ENCODE measurements around the gene SSBP3. TPM values are rescaled to one million over a fixed set of nuclear protein-coding genes. Genes with fewer than 3 reads are reported as not detected.

SSBP3 gene
- total RNA-seq, 1 donor from 2014 or later = 27.1 TPM

- H3K4me1 ChIP-seq (ENCODE audit: control insufficient read depth in 3 of 3, insufficient read depth in 3 of 3, low read length in 3 of 3) = peaks cover 0 to 10% (median 2%) of the 10 kb centered on the region in 3 donors
- H3K4me3 ChIP-seq (ENCODE audit: low read length in 3 of 3) = no peak overlapping the region
- no peak overlapping the region for H3K27ac ChIP-seq (ENCODE audit: low read depth, low read length)
- no peak overlapping the region for H3K9ac ChIP-seq (ENCODE audit: low read depth in 1 of 3, low read length in 3 of 3)
- no peaks in the 10 kb centered on the region for H3K9me3 ChIP-seq (ENCODE audit: control insufficient read depth in 3 of 3, low read length in 3 of 3)
- H3K36me3 ChIP-seq (ENCODE audit: control insufficient read depth in 3 of 3, insufficient read depth in 3 of 3, low read length in 3 of 3) = peaks cover 2 to 12% (median 9%) of the 10 kb centered on the region in 3 donors
- no peaks in the 10 kb centered on the region for H3K27me3 ChIP-seq (ENCODE audit: control insufficient read depth in 3 of 3, insufficient read depth in 3 of 3, low read length in 3 of 3)
These were observed 175.5 kb downstream of the SSBP3 start for GRCh38 chr1:54230507-54231339.

GRCh38 chr1:54229281-54229891 lies 176.8 kb downstream of the SSBP3 start:
- Histone ChIP-seq H3K27ac (ENCODE audit: low read depth, low read length) (no peak overlapping the region), H3K9me3 (ENCODE audit: control insufficient read depth in 3 of 3, low read length in 3 of 3) (no peaks in the 10 kb centered on the region), H3K36me3 (ENCODE audit: control insufficient read depth in 3 of 3, insufficient read depth in 3 of 3, low read length in 3 of 3) (peaks cover 2 to 12% (median 9%) of the 10 kb centered on the region in 3 donors), H3K27me3 (ENCODE audit: control insufficient read depth in 3 of 3, insufficient read depth in 3 of 3, low read length in 3 of 3) (no peaks in the 10 kb centered on the region), H3K9ac (ENCODE audit: low read depth in 1 of 3, low read length in 3 of 3) (no peak overlapping the region), H3K4me1 (ENCODE audit: control insufficient read depth in 3 of 3, insufficient read depth in 3 of 3, low read length in 3 of 3) (peaks cover 0 to 10% (median 2%) of the 10 kb centered on the region in 3 donors), H3K4me3 (ENCODE audit: low read length in 3 of 3) (no peak overlapping the region)

DNA sequence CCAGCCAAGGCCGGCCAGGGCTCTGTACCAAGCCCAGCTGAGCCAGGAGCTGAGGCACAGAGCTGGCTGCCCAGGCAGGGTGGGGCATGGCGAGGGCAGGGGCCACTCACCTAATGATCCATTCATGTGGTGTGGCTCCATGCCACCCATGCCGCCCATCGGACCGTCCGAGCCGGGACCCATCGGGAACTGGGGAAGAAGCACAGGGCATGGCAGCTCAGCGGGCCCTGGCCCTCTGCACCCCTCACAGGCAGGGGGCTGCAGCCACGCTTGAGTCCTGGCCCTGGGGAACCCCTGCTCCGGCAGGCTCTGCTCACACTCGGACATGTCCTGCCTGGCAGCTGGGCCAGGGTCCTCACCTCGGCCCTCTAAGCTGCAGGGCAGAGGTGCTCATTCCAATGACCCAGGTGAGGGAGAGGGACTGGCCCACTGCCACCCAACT lies 177.5 kb downstream of the SSBP3 start:
- Histone ChIP-seq H3K27ac (ENCODE audit: low read depth, low read length) (no peak overlapping the region), H3K27me3 (ENCODE audit: control insufficient read depth in 3 of 3, insufficient read depth in 3 of 3, low read length in 3 of 3) (no peaks in the 10 kb centered on the region), H3K9me3 (ENCODE audit: control insufficient read depth in 3 of 3, low read length in 3 of 3) (no peaks in the 10 kb centered on the region), H3K4me3 (ENCODE audit: low read length in 3 of 3) (no peak overlapping the region), H3K9ac (ENCODE audit: low read depth in 1 of 3, low read length in 3 of 3) (no peak overlapping the region), H3K36me3 (ENCODE audit: control insufficient read depth in 3 of 3, insufficient read depth in 3 of 3, low read length in 3 of 3) (peaks cover 2 to 12% (median 9%) of the 10 kb centered on the region in 3 donors), H3K4me1 (ENCODE audit: control insufficient read depth in 3 of 3, insufficient read depth in 3 of 3, low read length in 3 of 3) (peaks cover 0 to 10% (median 2%) of the 10 kb centered on the region in 3 donors)

GRCh38 chr1:54227891-54228310 lies 178.3 kb downstream of the SSBP3 start:
- Histone ChIP-seq H3K27ac (ENCODE audit: low read depth, low read length) (no peak overlapping the region), H3K36me3 (ENCODE audit: control insufficient read depth in 3 of 3, insufficient read depth in 3 of 3, low read length in 3 of 3) (peaks cover 2 to 12% (median 9%) of the 10 kb centered on the region in 3 donors)

GRCh38 chr1:54227091-54227602 lies 179.0 kb downstream of the SSBP3 start:
- no peak overlapping the region for H3K9ac ChIP-seq (ENCODE audit: low read depth in 1 of 3, low read length in 3 of 3)
- no peak overlapping the region for H3K4me3 ChIP-seq (ENCODE audit: low read length in 3 of 3)
- peaks cover 0 to 10% (median 3%) of the 10 kb centered on the region in 3 donors for H3K4me1 ChIP-seq (ENCODE audit: control insufficient read depth in 3 of 3, insufficient read depth in 3 of 3, low read length in 3 of 3)
- H3K36me3 ChIP-seq (ENCODE audit: control insufficient read depth in 3 of 3, insufficient read depth in 3 of 3, low read length in 3 of 3) = peaks cover 2 to 12% (median 9%) of the 10 kb centered on the region in 3 donors
- H3K9me3 ChIP-seq (ENCODE audit: control insufficient read depth in 3 of 3, low read length in 3 of 3) = no peaks in the 10 kb centered on the region
- no peaks in the 10 kb centered on the region for H3K27me3 ChIP-seq (ENCODE audit: control insufficient read depth in 3 of 3, insufficient read depth in 3 of 3, low read length in 3 of 3)
- H3K27ac ChIP-seq (ENCODE audit: low read depth, low read length) = no peak overlapping the region

More at GRCh38 chr1:54227891-54228310, 178.3 kb downstream of the SSBP3 start:
- no peak overlapping the region for H3K4me3 ChIP-seq (ENCODE audit: low read length in 3 of 3)
- H3K9ac ChIP-seq (ENCODE audit: low read depth in 1 of 3, low read length in 3 of 3) = no peak overlapping the region
- no peaks in the 10 kb centered on the region for H3K27me3 ChIP-seq (ENCODE audit: control insufficient read depth in 3 of 3, insufficient read depth in 3 of 3, low read length in 3 of 3)
- H3K4me1 ChIP-seq (ENCODE audit: control insufficient read depth in 3 of 3, insufficient read depth in 3 of 3, low read length in 3 of 3) = peaks cover 0 to 10% (median 2%) of the 10 kb centered on the region in 3 donors
- no peaks in the 10 kb centered on the region for H3K9me3 ChIP-seq (ENCODE audit: control insufficient read depth in 3 of 3, low read length in 3 of 3)

DNA sequence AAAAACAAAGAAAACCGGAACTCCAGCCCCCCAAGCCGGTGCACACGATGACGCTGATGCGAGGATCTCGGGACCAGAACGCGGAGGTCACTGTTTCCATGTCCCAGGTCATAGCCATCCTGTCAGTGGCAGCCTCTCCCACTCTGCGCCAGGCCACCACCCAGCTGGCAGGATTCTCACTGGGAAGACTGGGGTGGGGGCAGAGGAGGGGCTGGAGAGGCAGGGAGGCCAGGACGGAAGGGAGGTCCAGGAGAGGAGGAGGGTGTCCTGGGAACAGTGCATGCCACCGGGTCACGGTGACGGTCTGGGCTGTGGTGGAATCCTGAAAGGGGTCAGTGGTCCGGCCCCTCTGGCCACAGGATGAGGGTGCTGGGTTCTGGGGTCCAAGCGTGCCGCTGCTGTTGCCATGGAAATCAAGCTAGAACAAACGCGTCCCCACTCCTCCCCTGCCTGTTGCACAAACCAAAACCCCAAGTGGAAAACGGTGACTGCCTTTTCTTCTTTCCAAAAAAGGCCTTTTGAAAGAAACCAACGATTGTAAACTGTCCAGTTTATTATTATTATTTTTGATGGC lies 180.1 kb downstream of the SSBP3 start:
- no peaks in the 10 kb centered on the region for H3K9me3 ChIP-seq (ENCODE audit: control insufficient read depth in 3 of 3, low read length in 3 of 3)
- H3K27ac ChIP-seq (ENCODE audit: low read depth, low read length) = no peak overlapping the region
- H3K9ac ChIP-seq (ENCODE audit: low read depth in 1 of 3, low read length in 3 of 3) = no peak overlapping the region
- H3K36me3 ChIP-seq (ENCODE audit: control insufficient read depth in 3 of 3, insufficient read depth in 3 of 3, low read length in 3 of 3) = peaks cover 2 to 12% (median 9%) of the 10 kb centered on the region in 3 donors
- no peak overlapping the region for H3K4me3 ChIP-seq (ENCODE audit: low read length in 3 of 3)
- H3K27me3 ChIP-seq (ENCODE audit: control insufficient read depth in 3 of 3, insufficient read depth in 3 of 3, low read length in 3 of 3) = no peaks in the 10 kb centered on the region
- peaks cover 4 to 14% (median 8%) of the 10 kb centered on the region in 3 donors for H3K4me1 ChIP-seq (ENCODE audit: control insufficient read depth in 3 of 3, insufficient read depth in 3 of 3, low read length in 3 of 3)

GRCh38 chr1:54225378-54225777 lies 180.8 kb downstream of the SSBP3 start:
- Histone ChIP-seq H3K36me3 (ENCODE audit: control insufficient read depth in 3 of 3, insufficient read depth in 3 of 3, low read length in 3 of 3) (peaks cover 2 to 12% (median 4%) of the 10 kb centered on the region in 3 donors), H3K4me1 (ENCODE audit: control insufficient read depth in 3 of 3, insufficient read depth in 3 of 3, low read length in 3 of 3) (peaks cover 9 to 21% (median 14%) of the 10 kb centered on the region in 3 donors), H3K27me3 (ENCODE audit: control insufficient read depth in 3 of 3, insufficient read depth in 3 of 3, low read length in 3 of 3) (no peaks in the 10 kb centered on the region), H3K9me3 (ENCODE audit: control insufficient read depth in 3 of 3, low read length in 3 of 3) (no peaks in the 10 kb centered on the region), H3K9ac (ENCODE audit: low read depth in 1 of 3, low read length in 3 of 3) (no peak overlapping the region), H3K4me3 (ENCODE audit: low read length in 3 of 3) (no peak overlapping the region), H3K27ac (ENCODE audit: low read depth, low read length) (no peak overlapping the region)

- peaks cover 2 to 10% (median 4%) of the 10 kb centered on the region in 3 donors for H3K36me3 ChIP-seq (ENCODE audit: control insufficient read depth in 3 of 3, insufficient read depth in 3 of 3, low read length in 3 of 3)
- H3K9me3 ChIP-seq (ENCODE audit: control insufficient read depth in 3 of 3, low read length in 3 of 3) = no peaks in the 10 kb centered on the region
- H3K27ac ChIP-seq (ENCODE audit: low read depth, low read length) = no peak overlapping the region
- peaks cover 20 to 30% (median 24%) of the 10 kb centered on the region in 3 donors for H3K4me1 ChIP-seq (ENCODE audit: control insufficient read depth in 3 of 3, insufficient read depth in 3 of 3, low read length in 3 of 3)
- no peaks in the 10 kb centered on the region for H3K27me3 ChIP-seq (ENCODE audit: control insufficient read depth in 3 of 3, insufficient read depth in 3 of 3, low read length in 3 of 3)
- H3K9ac ChIP-seq (ENCODE audit: low read depth in 1 of 3, low read length in 3 of 3) = no peak overlapping the region
- no peak overlapping the region for H3K4me3 ChIP-seq (ENCODE audit: low read length in 3 of 3)
These were observed 182.0 kb downstream of the SSBP3 start for GRCh38 chr1:54224233-54224632.

DNA sequence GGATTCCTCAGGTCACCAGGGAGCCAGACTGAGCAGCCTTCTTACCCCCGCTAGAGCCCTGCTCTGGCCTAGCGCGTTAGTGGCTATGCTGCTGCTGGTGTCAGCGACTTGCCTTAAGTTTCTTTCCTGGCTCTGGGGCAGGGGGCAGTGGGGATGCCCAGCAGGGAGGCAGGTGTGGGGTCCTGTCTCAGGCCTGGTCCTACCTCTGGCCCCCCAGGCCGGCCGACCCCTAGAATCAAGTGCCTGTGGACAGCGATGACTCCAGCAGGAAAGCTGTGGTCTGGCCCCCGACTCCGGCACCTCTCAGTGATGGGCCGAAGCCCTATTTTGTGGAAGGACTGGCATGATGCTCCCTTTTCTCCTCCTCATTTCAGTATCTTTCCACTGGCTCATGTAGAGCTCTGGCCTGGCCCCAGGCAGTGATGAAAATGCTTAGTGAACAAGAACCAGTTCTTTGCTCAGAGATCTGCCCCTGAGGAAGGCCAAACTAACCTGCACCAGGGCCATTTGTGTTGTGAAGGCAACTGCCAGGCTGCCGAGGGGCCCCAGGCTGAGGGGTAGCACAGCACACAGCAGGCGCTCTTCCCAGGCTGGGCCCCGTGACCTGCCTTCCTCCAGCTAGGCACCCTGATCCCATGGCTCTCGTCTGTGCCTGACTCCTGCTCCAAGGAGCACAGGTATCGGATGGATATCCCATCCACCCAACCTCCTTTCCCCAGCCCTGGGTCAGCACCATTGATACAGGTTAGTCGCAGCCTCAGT lies 182.6 kb downstream of the SSBP3 start:
- Histone ChIP-seq H3K36me3 (ENCODE audit: control insufficient read depth in 3 of 3, insufficient read depth in 3 of 3, low read length in 3 of 3) (peaks cover 4 to 16% (median 8%) of the 10 kb centered on the region in 3 donors), H3K27me3 (ENCODE audit: control insufficient read depth in 3 of 3, insufficient read depth in 3 of 3, low read length in 3 of 3) (no peaks in the 10 kb centered on the region), H3K4me3 (ENCODE audit: low read length in 3 of 3) (no peak overlapping the region), H3K9ac (ENCODE audit: low read depth in 1 of 3, low read length in 3 of 3) (no peak overlapping the region), H3K9me3 (ENCODE audit: control insufficient read depth in 3 of 3, low read length in 3 of 3) (no peaks in the 10 kb centered on the region), H3K4me1 (ENCODE audit: control insufficient read depth in 3 of 3, insufficient read depth in 3 of 3, low read length in 3 of 3) (peaks cover 26 to 32% (median 30%) of the 10 kb centered on the region in 3 donors), H3K27ac (ENCODE audit: low read depth, low read length) (no peak overlapping the region)

Data from skeletal muscle tissue (tissue), 4 donors.